ENCODE data around the gene ARAP3. TPM values are rescaled to one million over a fixed set of nuclear protein-coding genes. Genes with fewer than 3 reads are reported as not detected.

Gene ARAP3
- total and polyA plus RNA-seq, 2 donors (not counting 3 experiments of a cell fraction or from before 2014, with no cell fraction given), result 60.6 to 136 TPM

GRCh38 chr5:141711687-141712086 lies 29.7 kb upstream of the ARAP3 start:
- intact Hi-C loops (cut with micrococcal nuclease) (no loop called here), dilution Hi-C loops (cut with MboI; ENCODE audit: extremely low pct_ligation_motif_present, low sequenced_read_pairs) (no loop called here)
- ChIA-PET POLR2A (no interaction called here), CTCF (interaction anchor here (1.0 to 2.2 kb wide), 2 partner anchors 47 to 167 kb away, joined by 3 to 6 read pairs; no protein-coding TSS in a partner anchor)
- TF ChIP-seq JUN (IDR thresholded peaks at IDR 0.05; ENCODE audit: borderline replicate concordance, insufficient read depth, insufficient read length, low read depth) (no peak), POLR2AphosphoS5 (IDR thresholded peaks at IDR 0.05; ENCODE audit: insufficient read depth, low read depth, low read length) (no peak), POLR2A (IDR thresholded peaks at IDR 0.05; ENCODE audit: low read depth, low read length) (no peak), MYC (IDR thresholded peaks at IDR 0.05; ENCODE audit: low read depth, low read length) (no peak), MAX (IDR thresholded peaks at IDR 0.05; ENCODE audit: insufficient read depth, insufficient read length) (no peak), FOS (IDR thresholded peaks at IDR 0.05; ENCODE audit: borderline replicate concordance, insufficient read depth, low read length) (no peak), CTCF (IDR thresholded peaks at IDR 0.05; ENCODE audit: extremely low read depth in 1 of 2, insufficient read depth in 1 of 2, low read depth in 1 of 2, low read length in 2 of 2) (no peak), GATA2 (IDR thresholded peaks at IDR 0.05; ENCODE audit: insufficient read depth, insufficient read length, low read depth, low read length) (no peak), EZH2 (IDR thresholded peaks at IDR 0.05; ENCODE audit: borderline replicate concordance, low read depth, low read length, severe bottlenecking) (no peak)
- Histone ChIP-seq H3K9ac (replicated peaks; ENCODE audit: extremely low read depth, insufficient read depth, low read length) (no peak overlapping the region), H3K4me3 (replicated peaks in 1 of 3; ENCODE audit: insufficient read depth in 1 of 3, low read depth in 1 of 3, low read length in 3 of 3) (no peak overlapping the region), H3K9me3 (replicated peaks; ENCODE audit: control insufficient read depth, insufficient read depth, low read length) (no peaks in the 10 kb centered on the region), H2AFZ (ENCODE audit: low read depth, low read length) (no peak overlapping the region), H3K27me3 (ENCODE audit: control insufficient read depth in 2 of 2, insufficient read depth in 2 of 2, low read length in 2 of 2) (peaks cover 4 to 6% of the 10 kb centered on the region in 2 experiments), H3K4me2 (ENCODE audit: insufficient read depth, low read length) (no peak overlapping the region), H3K9me1 (replicated peaks; ENCODE audit: control insufficient read depth, extremely low read depth, insufficient read depth, low read length) (no peaks in the 10 kb centered on the region), H3K36me3 (ENCODE audit: control insufficient read depth in 2 of 2, extremely low read depth in 1 of 2, insufficient read depth in 2 of 2, low read length in 2 of 2) (no peaks in the 10 kb centered on the region), H4K20me1 (replicated peaks; ENCODE audit: control insufficient read depth, extremely low read depth, insufficient read depth, low read length) (no peaks in the 10 kb centered on the region), H3K4me1 (ENCODE audit: control insufficient read depth, extremely low read depth, insufficient read depth, low read length) (peaks cover 9% of the 10 kb centered on the region), H3K27ac (ENCODE audit: insufficient read depth, low read depth, low read length) (no peak overlapping the region), H3K79me2 (ENCODE audit: control insufficient read depth, insufficient read depth, low read length) (no peaks in the 10 kb centered on the region)
- DNase-seq (ENCODE audit: low read depth, low spot score) (no peak), FAIRE-seq (no peak)
- no TSS peak for BruUV-seq (replicated peaks)

Measured in endothelial cell of umbilical vein (primary cell).